K562 (cell line): ENCODE measurements around the gene TMIGD2. TPM values are rescaled to one million over a fixed set of nuclear protein-coding genes. Genes with fewer than 3 reads are reported as not detected.

ENCODE experiments used
- CBX2 ChIP-seq: fragments of 200-600 bp; sonication (generic); IDR thresholded peaks from one replicate; pipeline ENCODE4 v1.6.1; 2012; ENCODE audit warnings: mild to moderate bottlenecking, low read length, inconsistent platforms; ENCODE audit not compliant: insufficient read depth, poor library complexity, severe bottlenecking
- FOXA1 ChIP-seq: fragments of 450-650 bp; IDR thresholded peaks from 2 replicates; pipeline ENCODE4 v1.6.1; 2016; ENCODE audit warnings: mild to moderate bottlenecking, borderline replicate concordance
- KLF16 ChIP-seq: IDR thresholded peaks from 2 replicates; pipeline ENCODE4 v1.6.1; 2016; ENCODE audit warnings: antibody characterized with exemption
- MAFG ChIP-seq: fragments of 450-650 bp; conservative IDR thresholded peaks from 2 replicates; pipeline ENCODE4 v1.6.1; 2016; ENCODE audit warnings: missing genetic modification characterization, missing compliant biosample characterization
- MGA ChIP-seq: fragments of 450-650 bp; IDR thresholded peaks from 2 replicates; pipeline ENCODE4 v1.6.1; 2016; ENCODE audit warnings: mild to moderate bottlenecking, moderate library complexity
- NCOA2 ChIP-seq, 2 experiments: fragments of 450-650 bp; IDR thresholded peaks; 2 replicates each; pipeline ENCODE4 v1.6.1; 2018; ENCODE audit warnings: mild to moderate bottlenecking in 2 of 2, moderate library complexity in 1 of 2; ENCODE audit not compliant: partially characterized antibody in 2 of 2
- PHF8 ChIP-seq: fragments of 200-600 bp; sonication (generic); IDR thresholded peaks from 2 replicates; pipeline ENCODE4 v1.6.1; 2012; ENCODE audit warnings: mixed run types, mild to moderate bottlenecking, inconsistent platforms, low read length, moderate library complexity, borderline replicate concordance
- SIX5 ChIP-seq, 2 experiments: IDR thresholded peaks; 2 replicates each; pipeline ENCODE4 v1.6.1; 2011; ENCODE audit warnings: low read length in 2 of 2, borderline replicate concordance in 1 of 2, low read depth in 1 of 2, mild to moderate bottlenecking in 1 of 2, moderate library complexity in 1 of 2; ENCODE audit not compliant: insufficient read depth in 1 of 2
- polyA plus RNA-seq, 8 experiments: library from polyadenylated mRNA; depleted of rRNA in 4 of 8; stranded (reverse) in 5 of 8; unstranded in 3 of 8; fragments of >200 nt; fragmentation: Nextera tagmentation in 2 of 8; fragmentation: Illumina TruSeq in 1 of 8; extraction: Ambion mirVana in 2 of 8; extraction: Trizol in 1 of 8; gene quantifications; 2 replicates each; pipeline versions ENCODE4 v1.2.1 to v1.2.3, GENCODE V29; 2011 to 2014; ENCODE audit warnings: inconsistent platforms in 1 of 8, missing spikeins in 1 of 8
- total RNA-seq, 7 experiments: library from RNA; depleted of rRNA in 6 of 7; stranded (reverse); fragments of >200 nt in 6 of 7; fragmentation: Illumina TruSeq in 2 of 7; extraction: Trizol in 2 of 7; gene quantifications; 2 replicates each; pipeline versions ENCODE4 v1.2.1 to v1.2.3, GENCODE V29; 2011 to 2021; ENCODE audit warnings: low replicate concordance in 1 of 7
- TF ChIP-seq, protein P1 (sequence below): fragments of 450-650 bp; formaldehyde crosslinking; conservative IDR thresholded peaks from 2 replicates; pipeline ENCODE4 v1.4.0; 2022; ENCODE audit warnings: mild to moderate bottlenecking, missing genetic modification characterization
- TF ChIP-seq, protein P2 (sequence below): fragments of 250-450 bp; sonication (Bioruptor Pico); IDR thresholded peaks from 2 replicates; pipeline ENCODE4 v1.8.0; 2021; ENCODE audit warnings: moderate library complexity, mild to moderate bottlenecking, inconsistent platforms

Gene TMIGD2
- total and polyA plus RNA-seq, 9 of the 15 experiments (the other 6 are each of a cell fraction or from before 2014, with no cell fraction given), result not detected

- TF ChIP-seq, protein P1, sequence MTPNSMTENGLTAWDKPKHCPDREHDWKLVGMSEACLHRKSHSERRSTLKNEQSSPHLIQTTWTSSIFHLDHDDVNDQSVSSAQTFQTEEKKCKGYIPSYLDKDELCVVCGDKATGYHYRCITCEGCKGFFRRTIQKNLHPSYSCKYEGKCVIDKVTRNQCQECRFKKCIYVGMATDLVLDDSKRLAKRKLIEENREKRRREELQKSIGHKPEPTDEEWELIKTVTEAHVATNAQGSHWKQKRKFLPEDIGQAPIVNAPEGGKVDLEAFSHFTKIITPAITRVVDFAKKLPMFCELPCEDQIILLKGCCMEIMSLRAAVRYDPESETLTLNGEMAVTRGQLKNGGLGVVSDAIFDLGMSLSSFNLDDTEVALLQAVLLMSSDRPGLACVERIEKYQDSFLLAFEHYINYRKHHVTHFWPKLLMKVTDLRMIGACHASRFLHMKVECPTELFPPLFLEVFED (CRISPR knock-in tag), result no peak
- TF ChIP-seq MGA (no peak), FOXA1 (no peak), MAFG (tag) (no peak), CBX2 (no peak), NCOA2 (IDR thresholded peaks at IDR 0.05; ENCODE audit: partially characterized antibody in 2 of 2) (no peak), PHF8 (no peak), SIX5 (IDR thresholded peaks at IDR 0.05; ENCODE audit: borderline replicate concordance in 1 of 2, insufficient read depth in 1 of 2, low read depth in 1 of 2, low read length in 2 of 2) (no peak), KLF16 (0 out of 2 replicates have a peak, but pooled peaks have one; percentile 35)
- TF ChIP-seq, protein P2, sequence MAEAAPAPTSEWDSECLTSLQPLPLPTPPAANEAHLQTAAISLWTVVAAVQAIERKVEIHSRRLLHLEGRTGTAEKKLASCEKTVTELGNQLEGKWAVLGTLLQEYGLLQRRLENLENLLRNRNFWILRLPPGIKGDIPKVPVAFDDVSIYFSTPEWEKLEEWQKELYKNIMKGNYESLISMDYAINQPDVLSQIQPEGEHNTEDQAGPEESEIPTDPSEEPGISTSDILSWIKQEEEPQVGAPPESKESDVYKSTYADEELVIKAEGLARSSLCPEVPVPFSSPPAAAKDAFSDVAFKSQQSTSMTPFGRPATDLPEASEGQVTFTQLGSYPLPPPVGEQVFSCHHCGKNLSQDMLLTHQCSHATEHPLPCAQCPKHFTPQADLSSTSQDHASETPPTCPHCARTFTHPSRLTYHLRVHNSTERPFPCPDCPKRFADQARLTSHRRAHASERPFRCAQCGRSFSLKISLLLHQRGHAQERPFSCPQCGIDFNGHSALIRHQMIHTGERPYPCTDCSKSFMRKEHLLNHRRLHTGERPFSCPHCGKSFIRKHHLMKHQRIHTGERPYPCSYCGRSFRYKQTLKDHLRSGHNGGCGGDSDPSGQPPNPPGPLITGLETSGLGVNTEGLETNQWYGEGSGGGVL (CRISPR knock-in tag), result no peak
These were observed 24.7 kb upstream of the TMIGD2 start (continued) for GRCh38 chr19:4326837-4327251.
